Mesendoderm (in vitro differentiated cells): ENCODE data around the gene PPP1R7.

Experiments used
- DNase-seq: peaks from one replicate; pipeline ENCODE4 v3.0.0; 2013
- H2AK5ac ChIP-seq: 2 replicates; pipeline ENCODE4 v1.6.1; 2013; ENCODE audit warnings: low read length, inconsistent platforms
- H2BK120ac ChIP-seq: 2 replicates; pipeline ENCODE4 v1.6.1; 2013; ENCODE audit warnings: low read depth, mild to moderate bottlenecking, low read length, moderate library complexity, mixed read lengths
- H2BK15ac ChIP-seq: replicated peaks from 2 replicates; pipeline ENCODE4 v1.6.1; 2013; ENCODE audit warnings: low read depth, mild to moderate bottlenecking, moderate library complexity
- H2BK5ac ChIP-seq: 2 replicates; pipeline ENCODE4 v1.6.1; 2013; ENCODE audit warnings: low read length, inconsistent platforms
- H3K18ac ChIP-seq: 2 replicates; pipeline ENCODE4 v1.6.1; 2013; ENCODE audit warnings: mild to moderate bottlenecking, low read length, mixed read lengths
- H3K23ac ChIP-seq: one replicate; pipeline ENCODE4 v1.6.1; 2013; ENCODE audit warnings: low read length
- H3K27ac ChIP-seq: 2 replicates; pipeline ENCODE4 v1.5.1; 2013; ENCODE audit warnings: low read depth, mild to moderate bottlenecking, inconsistent platforms, low read length, moderate library complexity
- H3K27me3 ChIP-seq: 2 replicates; pipeline ENCODE4 v1.6.1; 2013; ENCODE audit warnings: low read length, control low read depth, mild to moderate bottlenecking, inconsistent platforms; ENCODE audit not compliant: insufficient read depth, poor library complexity
- H3K36me3 ChIP-seq: 2 replicates; pipeline ENCODE4 v1.6.1; 2013; ENCODE audit warnings: low read length, inconsistent platforms; ENCODE audit not compliant: control insufficient read depth, insufficient read depth
- H3K4ac ChIP-seq: one replicate; pipeline ENCODE4 v1.6.1; 2013; ENCODE audit warnings: low read depth, mild to moderate bottlenecking, low read length, moderate library complexity
- H3K4me1 ChIP-seq: 2 replicates; pipeline ENCODE4 v1.6.1; 2013; ENCODE audit warnings: low read depth, low read length, inconsistent platforms; ENCODE audit not compliant: control insufficient read depth
- H3K4me2 ChIP-seq: 2 replicates; pipeline ENCODE4 v1.6.1; 2013; ENCODE audit warnings: low read length
- H3K4me3 ChIP-seq: 2 replicates; pipeline ENCODE4 v1.5.1; 2013; ENCODE audit warnings: mild to moderate bottlenecking, low read length
- H3K56ac ChIP-seq: one replicate; pipeline ENCODE4 v1.6.1; 2013; ENCODE audit warnings: low read length
- H3K79me1 ChIP-seq: 2 replicates; pipeline ENCODE4 v1.6.1; 2013; ENCODE audit warnings: low read length, inconsistent platforms
- H3K79me2 ChIP-seq: 2 replicates; pipeline ENCODE4 v1.6.1; 2013; ENCODE audit warnings: mild to moderate bottlenecking, low read length; ENCODE audit not compliant: control insufficient read depth, insufficient read depth
- H3K9ac ChIP-seq: 2 replicates; pipeline ENCODE4 v1.6.1; 2013; ENCODE audit warnings: low read length, inconsistent platforms
- H4K5ac ChIP-seq: one replicate; pipeline ENCODE4 v1.6.1; 2013; ENCODE audit warnings: low read length
- H4K8ac ChIP-seq: one replicate; pipeline ENCODE4 v1.6.1; 2013; ENCODE audit warnings: low read depth, mild to moderate bottlenecking, control low read depth, low read length, moderate library complexity
- WGBS: extraction: QIAGEN DNeasy Blood & Tissue Kit; methylation state at CpG from one replicate; pipeline ENCODE4 v1.1.7; 2013; ENCODE audit warnings: low lambda C conversion rate, missing lambda C conversion rate; ENCODE audit not compliant: insufficient coverage; ENCODE audit errors: extremely low coverage; 5-methylcytosine and 5-hydroxymethylcytosine counted together

PPP1R7 gene

DNA sequence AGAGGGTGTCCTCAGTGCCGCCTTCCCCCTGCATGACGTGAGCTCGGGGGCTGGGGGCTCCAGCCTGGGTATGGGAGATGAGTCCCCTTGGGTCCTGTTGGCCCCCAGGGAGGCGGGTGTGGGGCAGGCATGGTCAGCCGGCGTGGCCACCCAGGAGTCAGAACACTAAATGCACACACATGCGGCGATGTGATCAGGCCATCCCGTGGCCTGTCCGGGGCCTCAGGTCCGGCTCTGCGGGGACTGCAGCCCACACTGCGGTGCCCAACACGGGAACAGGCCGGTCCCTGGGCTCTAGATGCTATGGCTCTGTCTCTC lies 52.0 kb downstream of the PPP1R7 start:
- H3K4ac ChIP-seq: no peak overlapping the region
- H4K8ac ChIP-seq: no peak overlapping the region
- no peak overlapping the region for H3K9ac ChIP-seq
- H4K5ac ChIP-seq: no peak overlapping the region
- WGBS: no CpG with 5 or more reads among the region's 15 CpGs
- no peak overlapping the region for H2BK120ac ChIP-seq
- H3K4me3 ChIP-seq: no peak overlapping the region
- H3K18ac ChIP-seq: no peak overlapping the region
- H3K36me3 ChIP-seq: no peaks in the 10 kb centered on the region
- no peak overlapping the region for H2AK5ac ChIP-seq
- no peak overlapping the region for H2BK5ac ChIP-seq
- no peak overlapping the region for H3K56ac ChIP-seq
- DNase-seq: no peak
- no peaks in the 10 kb centered on the region for H3K27me3 ChIP-seq
- no peak overlapping the region for H3K23ac ChIP-seq
- H2BK15ac ChIP-seq: no peak overlapping the region
- no peak overlapping the region for H3K27ac ChIP-seq
- no peak overlapping the region for H3K4me2 ChIP-seq
- no peaks in the 10 kb centered on the region for H3K4me1 ChIP-seq
- no peaks in the 10 kb centered on the region for H3K79me1 ChIP-seq
- no peaks in the 10 kb centered on the region for H3K79me2 ChIP-seq

DNA sequence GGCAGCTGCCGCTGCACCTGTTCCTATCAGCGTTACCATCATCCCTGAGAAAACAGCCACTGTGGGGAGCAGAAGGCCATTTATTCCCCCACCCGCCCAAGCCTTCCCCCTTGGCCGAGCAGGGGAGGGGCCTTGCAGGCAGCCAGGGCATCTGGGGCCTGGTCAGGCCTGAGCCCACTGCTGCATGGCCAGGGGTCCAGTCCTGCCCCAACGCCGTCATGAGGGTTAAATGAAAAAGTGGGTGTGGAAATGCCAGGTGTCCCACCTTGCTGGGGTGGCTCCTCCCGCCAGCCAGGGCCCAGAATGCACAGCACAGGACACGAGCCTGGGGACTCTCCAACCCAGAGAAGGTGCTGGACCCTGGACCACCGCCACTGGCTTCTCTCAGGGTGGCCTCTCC lies 52.4 kb downstream of the PPP1R7 start:
- H3K79me1 ChIP-seq: no peaks in the 10 kb centered on the region
- H3K56ac ChIP-seq: no peak overlapping the region
- no peaks in the 10 kb centered on the region for H3K4me1 ChIP-seq
- no peak overlapping the region for H2BK120ac ChIP-seq
- no peak overlapping the region for H3K18ac ChIP-seq
- no peak overlapping the region for H3K4me3 ChIP-seq
- no peaks in the 10 kb centered on the region for H3K79me2 ChIP-seq
- H4K5ac ChIP-seq: no peak overlapping the region
- H3K9ac ChIP-seq: no peak overlapping the region
- no peak overlapping the region for H4K8ac ChIP-seq
- H3K27ac ChIP-seq: no peak overlapping the region
- H3K27me3 ChIP-seq: no peaks in the 10 kb centered on the region
- WGBS: no CpG with 5 or more reads among the region's 9 CpGs
- H3K4me2 ChIP-seq: no peak overlapping the region
- no peak overlapping the region for H3K4ac ChIP-seq
- no peak overlapping the region for H2BK5ac ChIP-seq
- H2BK15ac ChIP-seq: no peak overlapping the region
- DNase-seq: no peak
- H3K36me3 ChIP-seq: no peaks in the 10 kb centered on the region
- no peak overlapping the region for H2AK5ac ChIP-seq
- no peak overlapping the region for H3K23ac ChIP-seq

DNA sequence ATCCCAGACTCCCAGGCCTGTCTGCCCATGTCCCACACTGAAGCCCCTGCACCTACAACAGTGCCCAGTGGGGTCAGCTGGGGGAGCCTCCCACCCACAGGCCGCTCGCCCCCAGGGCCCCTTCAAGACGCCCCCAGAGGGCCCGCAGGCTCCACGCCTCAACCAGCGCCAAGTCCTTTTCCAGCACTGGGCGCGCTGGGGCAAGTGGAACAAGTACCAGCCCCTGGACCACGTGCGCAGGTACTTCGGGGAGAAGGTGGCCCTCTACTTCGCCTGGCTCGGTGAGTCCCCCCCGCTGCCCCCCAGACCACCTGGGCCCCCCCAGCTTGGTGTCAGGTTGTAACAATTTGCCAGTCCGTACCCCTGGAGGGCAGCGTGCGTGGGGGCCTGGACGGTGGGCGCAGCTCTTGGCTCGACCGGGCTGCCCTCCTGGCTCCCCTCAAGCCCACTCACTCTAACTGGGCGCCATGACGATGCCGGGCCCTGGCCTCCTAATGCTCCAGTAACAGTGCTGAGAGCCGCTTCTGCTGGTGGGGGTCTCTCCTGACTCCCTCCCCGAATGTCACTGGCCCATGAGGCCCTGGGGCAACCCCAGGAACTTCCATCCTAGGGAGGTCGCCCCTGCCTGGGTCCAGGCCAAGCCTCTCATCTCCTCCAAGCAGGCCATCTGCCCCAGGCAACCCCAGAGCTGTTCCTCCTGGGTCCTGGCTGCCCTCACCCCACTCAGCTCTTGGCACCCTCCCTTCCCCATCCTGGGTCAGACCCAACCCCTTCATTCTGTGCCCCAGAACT lies 53.1 kb downstream of the PPP1R7 start:
- Histone ChIP-seq H4K8ac (no peak overlapping the region), H3K18ac (no peak overlapping the region), H2AK5ac (no peak overlapping the region), H3K4ac (no peak overlapping the region), H3K56ac (no peak overlapping the region), H3K23ac (no peak overlapping the region), H3K9ac (no peak overlapping the region), H3K27me3 (no peaks in the 10 kb centered on the region), H3K4me2 (no peak overlapping the region), H4K5ac (no peak overlapping the region), H2BK15ac (no peak overlapping the region), H2BK5ac (no peak overlapping the region), H3K79me2 (no peaks in the 10 kb centered on the region), H3K4me1 (no peaks in the 10 kb centered on the region), H3K36me3 (no peaks in the 10 kb centered on the region), H3K79me1 (no peaks in the 10 kb centered on the region), H3K4me3 (no peak overlapping the region), H2BK120ac (no peak overlapping the region), H3K27ac (no peak overlapping the region)
- no peak for DNase-seq
- no CpG with 5 or more reads among the region's 27 CpGs for WGBS

DNA sequence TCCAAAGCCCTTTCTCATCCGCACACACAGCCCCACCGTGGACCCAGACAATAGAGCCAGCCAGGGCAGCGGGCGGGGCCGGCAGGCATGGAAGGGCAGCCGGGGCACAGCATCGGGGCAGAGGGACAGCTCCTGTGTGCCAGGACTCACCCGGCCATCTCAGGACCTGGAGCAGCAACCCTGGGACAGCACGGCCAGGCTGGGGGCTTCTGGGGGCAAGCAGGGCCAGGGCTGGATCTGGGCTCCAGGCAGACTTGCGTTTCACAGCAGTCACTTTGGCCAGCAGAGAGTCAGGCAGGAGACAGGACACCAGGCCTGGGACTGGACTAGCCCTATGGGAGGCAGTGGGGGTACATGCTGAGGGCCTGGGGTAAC lies 53.7 kb downstream of the PPP1R7 start:
- H2BK15ac ChIP-seq: no peak overlapping the region
- H4K5ac ChIP-seq: no peak overlapping the region
- no peak overlapping the region for H4K8ac ChIP-seq
- H3K23ac ChIP-seq: no peak overlapping the region
- H3K36me3 ChIP-seq: no peaks in the 10 kb centered on the region
- H3K4me2 ChIP-seq: no peak overlapping the region
- no peak overlapping the region for H3K18ac ChIP-seq
- H2BK5ac ChIP-seq: no peak overlapping the region
- H3K27me3 ChIP-seq: no peaks in the 10 kb centered on the region
- H3K27ac ChIP-seq: no peak overlapping the region
- no peaks in the 10 kb centered on the region for H3K79me2 ChIP-seq
- no peak overlapping the region for H3K9ac ChIP-seq
- DNase-seq: no peak
- H3K79me1 ChIP-seq: no peaks in the 10 kb centered on the region
- H2BK120ac ChIP-seq: no peak overlapping the region
- no peak overlapping the region for H3K56ac ChIP-seq
- WGBS: no CpG with 5 or more reads among the region's 10 CpGs
- H3K4me1 ChIP-seq: no peaks in the 10 kb centered on the region
- H3K4ac ChIP-seq: no peak overlapping the region
- H3K4me3 ChIP-seq: no peak overlapping the region
- H2AK5ac ChIP-seq: no peak overlapping the region

- Histone ChIP-seq H2BK5ac (no peak overlapping the region), H3K23ac (no peak overlapping the region), H3K27me3 (no peaks in the 10 kb centered on the region), H3K4me1 (no peaks in the 10 kb centered on the region), H4K5ac (no peak overlapping the region), H2BK120ac (no peak overlapping the region), H3K27ac (no peak overlapping the region), H2BK15ac (no peak overlapping the region), H2AK5ac (no peak overlapping the region), H3K18ac (no peak overlapping the region), H3K36me3 (no peaks in the 10 kb centered on the region), H3K4ac (no peak overlapping the region), H3K4me2 (no peak overlapping the region), H3K56ac (no peak overlapping the region), H3K4me3 (no peak overlapping the region), H4K8ac (no peak overlapping the region), H3K79me2 (no peaks in the 10 kb centered on the region), H3K79me1 (no peaks in the 10 kb centered on the region), H3K9ac (no peak overlapping the region)
- WGBS: no CpG with 5 or more reads among the region's 4 CpGs
- DNase-seq: no peak
These were observed 54.2 kb downstream of the PPP1R7 start for GRCh38 chr2:241204490-241204889.

GRCh38 chr2:241205086-241205485 lies 54.8 kb downstream of the PPP1R7 start:
- no peaks in the 10 kb centered on the region for H3K79me2 ChIP-seq
- no peak overlapping the region for H3K4me2 ChIP-seq
- no CpG with 5 or more reads among the region's 3 CpGs for WGBS
- H3K36me3 ChIP-seq: no peaks in the 10 kb centered on the region
- H3K56ac ChIP-seq: no peak overlapping the region
- H3K27ac ChIP-seq: no peak overlapping the region
- H3K18ac ChIP-seq: no peak overlapping the region
- H3K4me3 ChIP-seq: no peak overlapping the region
- no peak overlapping the region for H4K5ac ChIP-seq
- H4K8ac ChIP-seq: no peak overlapping the region
- H3K23ac ChIP-seq: no peak overlapping the region
- H2BK5ac ChIP-seq: no peak overlapping the region
- no peak overlapping the region for H2BK15ac ChIP-seq
- no peak overlapping the region for H2AK5ac ChIP-seq
- no peak overlapping the region for H3K4ac ChIP-seq
- H2BK120ac ChIP-seq: no peak overlapping the region
- no peaks in the 10 kb centered on the region for H3K4me1 ChIP-seq
- H3K79me1 ChIP-seq: no peaks in the 10 kb centered on the region
- H3K27me3 ChIP-seq: no peaks in the 10 kb centered on the region
- no peak for DNase-seq
- H3K9ac ChIP-seq: no peak overlapping the region
